B cell (primary cell): ENCODE data around the gene ERVFRD-1. TPM values are rescaled to one million over a fixed set of nuclear protein-coding genes. Genes with fewer than 3 reads are reported as not detected.

ENCODE experiments used
- ATAC-seq: fragments of 200-7000 bp; cut with Tn5 transposase; one replicate; pipeline ENCODE4 v1.10.0; 2021; ENCODE audit warnings: low read depth, mild to moderate bottlenecking, moderate number of reproducible peaks, moderate library complexity
- CTCF ChIA-PET: fragments of 350-600 bp; sonication (Branson Sonifier 250); formaldehyde crosslinking; loops from one replicate; lab custom pipeline; 2021; ENCODE audit warnings: antibody characterized with exemption, inconsistent platforms; lab: Charles Lee
- POLR2A ChIA-PET: fragments of 350-600 bp; sonication (Branson Sonifier 250); formaldehyde crosslinking; loops from one replicate; lab custom pipeline; 2021; ENCODE audit warnings: antibody characterized with exemption; lab: Charles Lee
- DNase-seq: peaks from one replicate; pipeline ENCODE4 v3.0.0; 2013
- H2AFZ ChIP-seq: 2 replicates; pipeline ENCODE4 v1.6.1; 2012; ENCODE audit warnings: mild to moderate bottlenecking, low read depth, low read length; ENCODE audit not compliant: insufficient read depth, poor library complexity, severe bottlenecking
- H3K27ac ChIP-seq, 2 donors: 1 replicate in 1 of 2; 2 replicates in 1 of 2; pipeline ENCODE4 v1.5.1; 2012 to 2013; ENCODE audit warnings: low read length in 2 of 2, mild to moderate bottlenecking in 2 of 2, moderate library complexity in 1 of 2
- H3K27me3 ChIP-seq, 4 experiments: fragments of 200-600 bp in 1 of 4; sonication (generic) in 1 of 4; replicated peaks in 1 of 4; 1 replicate in 2 of 4; 2 replicates in 2 of 4; pipeline versions ENCODE4 v1.6.1 to v1.7.0; 2013 to 2016; ENCODE audit warnings: low read length in 3 of 4, mild to moderate bottlenecking in 2 of 4, mixed read lengths in 1 of 4, moderate library complexity in 1 of 4; ENCODE audit not compliant: insufficient read depth in 4 of 4, control insufficient read depth in 3 of 4; ENCODE audit errors: control extremely low read depth in 1 of 4
- H3K36me3 ChIP-seq, 2 experiments: replicated peaks in 1 of 2; 1 replicate in 1 of 2; 2 replicates in 1 of 2; pipeline versions ENCODE4 v1.6.1 to v1.7.1; 2013; ENCODE audit warnings: low read length in 1 of 2; ENCODE audit not compliant: insufficient read depth in 2 of 2, control insufficient read depth in 1 of 2; ENCODE audit errors: control extremely low read depth in 1 of 2, extremely low read depth in 1 of 2
- H3K4me1 ChIP-seq, 2 donors: fragments of 200-600 bp in 1 of 2; sonication (generic) in 1 of 2; 1 replicate in 1 of 2; 2 replicates in 1 of 2; pipeline versions ENCODE4 v1.5.1 to v1.6.1; 2013 to 2017; ENCODE audit warnings: low read length in 2 of 2; ENCODE audit not compliant: control insufficient read depth in 2 of 2, insufficient read depth in 2 of 2
- H3K4me2 ChIP-seq: replicated peaks from 2 replicates; pipeline ENCODE3; 2012; ENCODE audit warnings: mild to moderate bottlenecking, low read depth, low read length; ENCODE audit not compliant: poor library complexity, severe bottlenecking
- H3K4me3 ChIP-seq, 5 experiments: fragments of 200-600 bp in 1 of 5; sonication (generic) in 1 of 5; 1 replicate in 3 of 5; 2 replicates in 2 of 5; pipeline versions ENCODE4 v1.5.1 to v1.7.0; 2011 to 2016; ENCODE audit warnings: low read length in 4 of 5, mild to moderate bottlenecking in 4 of 5, low read depth in 2 of 5, control low read depth in 1 of 5, moderate library complexity in 1 of 5; ENCODE audit not compliant: insufficient read depth in 1 of 5; ENCODE audit errors: control extremely low read depth in 1 of 5, extremely low read depth in 1 of 5
- H3K79me2 ChIP-seq: fragments of 200-600 bp; sonication (generic); one replicate; pipeline ENCODE4 v1.6.0; 2016; ENCODE audit warnings: low read length; ENCODE audit not compliant: control insufficient read depth, insufficient read depth
- H3K9ac ChIP-seq: fragments of 200-600 bp; sonication (generic); 2 replicates; pipeline ENCODE4 v1.6.1; 2017; ENCODE audit warnings: mild to moderate bottlenecking, low read length, moderate library complexity
- H3K9me3 ChIP-seq, 3 donors: one replicate each; pipeline versions ENCODE4 v1.6.1 to v1.7.1; 2013; ENCODE audit warnings: low read length in 2 of 3; ENCODE audit not compliant: control insufficient read depth in 2 of 3, insufficient read depth in 1 of 3; ENCODE audit errors: control extremely low read depth in 1 of 3
- H4K20me1 ChIP-seq: 2 replicates; pipeline ENCODE4 v1.6.0; 2012; ENCODE audit warnings: mild to moderate bottlenecking, low read length; ENCODE audit not compliant: insufficient read depth, control insufficient read depth, poor library complexity, severe bottlenecking
- H3K27ac Mint-ChIP-seq: one replicate; pipeline ENCODE4 v1.8.0; 2021; ENCODE audit warnings: mixed read lengths
- H3K27me3 Mint-ChIP-seq: one replicate; pipeline ENCODE4 v1.8.0; 2021; ENCODE audit warnings: mixed read lengths
- H3K4me1 Mint-ChIP-seq: one replicate; pipeline ENCODE4 v1.8.0; 2021; ENCODE audit warnings: mixed read lengths
- H3K4me3 Mint-ChIP-seq: one replicate; pipeline ENCODE4 v1.8.0; 2021; ENCODE audit warnings: mixed read lengths
- H3K9me3 Mint-ChIP-seq: one replicate; pipeline ENCODE4 v1.8.0; 2022; ENCODE audit warnings: mixed read lengths; ENCODE audit not compliant: insufficient read depth
- EZH2 ChIP-seq: IDR thresholded peaks from 2 replicates; pipeline ENCODE4 v1.6.1; 2012; ENCODE audit warnings: borderline replicate concordance, low read depth, mild to moderate bottlenecking, moderate library complexity, low read length; ENCODE audit not compliant: insufficient read depth, poor library complexity, severe bottlenecking
- WGBS: methylation state at CpG from one replicate; pipeline ENCODE4 v1.1.5; 2013; ENCODE audit warnings: missing lambda C conversion rate; ENCODE audit not compliant: insufficient coverage; 5-methylcytosine and 5-hydroxymethylcytosine counted together
- intact Hi-C: fragments of 100-400 bp; cut with micrococcal nuclease; formaldehyde crosslinking; loops from one replicate; pipeline ENCODE4 v1.10.0; 2022
- polyA plus RNA-seq: library from polyadenylated mRNA; depleted of rRNA; stranded (reverse); fragments of >200 nt; gene quantifications from 2 replicates; pipeline ENCODE4 v1.2.3, GENCODE V29; 2012
- total RNA-seq, 2 donors: library from RNA; stranded (reverse); fragments of 120-200 nt in 1 of 2; gene quantifications; 1 replicate in 1 of 2; 2 replicates in 1 of 2; pipeline versions ENCODE4 v1.2.3 to v1.2.4, GENCODE V29; 2013 to 2022
- TF ChIP-seq, protein P1 (sequence below): fragments of 200-600 bp; IDR thresholded peaks from one replicate; pipeline ENCODE4 v1.8.0; 2022; ENCODE audit warnings: antibody characterized with exemption, mild to moderate bottlenecking

ERVFRD-1 gene
- total and polyA plus RNA-seq, 2 donors (not counting 1 experiment from before 2014, with no cell fraction given) = not detected

DNA sequence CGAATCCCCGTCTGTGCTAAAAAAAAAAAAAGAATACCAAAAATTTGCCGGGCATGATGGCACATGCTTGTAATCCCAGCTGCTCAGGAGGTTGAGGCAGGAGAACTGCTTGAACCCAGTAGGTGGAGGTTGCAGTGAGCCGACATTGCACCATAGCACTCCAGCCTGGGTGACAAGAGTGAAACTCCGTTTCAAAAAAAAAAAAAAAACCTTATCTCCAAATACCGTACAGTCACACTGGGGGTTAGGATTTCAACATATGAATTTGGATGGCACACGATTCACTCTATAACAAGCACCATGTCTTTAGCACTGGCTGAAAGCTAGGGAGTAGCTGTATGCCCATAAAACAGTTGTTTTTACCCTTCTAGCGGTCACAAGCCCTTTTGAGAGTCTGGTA, 14.0 kb downstream of the ERVFRD-1 start:
- ATAC-seq (no peak), DNase-seq (no peak)
- H3K4me3 Mint-ChIP-seq = no peak overlapping the region
- Histone ChIP-seq H3K4me3 (no peak overlapping the region), H3K9me3 (no peaks in the 10 kb centered on the region), H3K36me3 (no peaks in the 10 kb centered on the region), H3K9ac (no peak overlapping the region), H4K20me1 (peaks cover 18% of the 10 kb centered on the region), H3K4me1 (peaks cover 12% of the 10 kb centered on the region in 2 donors), H3K79me2 (peaks cover 61% of the 10 kb centered on the region), H2AFZ (no peak overlapping the region), H3K27me3 (no peaks in the 10 kb centered on the region), H3K27ac (no peak overlapping the region), H3K4me2 (no peak overlapping the region)
- ChIA-PET CTCF (no interaction called here), POLR2A (interaction anchor here (0.7 kb wide), 1 partner anchor 313 kb away, joined by 5 read pairs; no protein-coding TSS in a partner anchor)
- H3K27me3 Mint-ChIP-seq = no peaks in the 10 kb centered on the region
- TF ChIP-seq, protein P1, sequence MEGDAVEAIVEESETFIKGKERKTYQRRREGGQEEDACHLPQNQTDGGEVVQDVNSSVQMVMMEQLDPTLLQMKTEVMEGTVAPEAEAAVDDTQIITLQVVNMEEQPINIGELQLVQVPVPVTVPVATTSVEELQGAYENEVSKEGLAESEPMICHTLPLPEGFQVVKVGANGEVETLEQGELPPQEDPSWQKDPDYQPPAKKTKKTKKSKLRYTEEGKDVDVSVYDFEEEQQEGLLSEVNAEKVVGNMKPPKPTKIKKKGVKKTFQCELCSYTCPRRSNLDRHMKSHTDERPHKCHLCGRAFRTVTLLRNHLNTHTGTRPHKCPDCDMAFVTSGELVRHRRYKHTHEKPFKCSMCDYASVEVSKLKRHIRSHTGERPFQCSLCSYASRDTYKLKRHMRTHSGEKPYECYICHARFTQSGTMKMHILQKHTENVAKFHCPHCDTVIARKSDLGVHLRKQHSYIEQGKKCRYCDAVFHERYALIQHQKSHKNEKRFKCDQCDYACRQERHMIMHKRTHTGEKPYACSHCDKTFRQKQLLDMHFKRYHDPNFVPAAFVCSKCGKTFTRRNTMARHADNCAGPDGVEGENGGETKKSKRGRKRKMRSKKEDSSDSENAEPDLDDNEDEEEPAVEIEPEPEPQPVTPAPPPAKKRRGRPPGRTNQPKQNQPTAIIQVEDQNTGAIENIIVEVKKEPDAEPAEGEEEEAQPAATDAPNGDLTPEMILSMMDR = no peak
- no peak for TF ChIP-seq EZH2
- intact Hi-C loops = no loop called here
- no peaks in the 10 kb centered on the region for H3K9me3 Mint-ChIP-seq
- no peak overlapping the region for H3K27ac Mint-ChIP-seq
- peaks cover 23% of the 10 kb centered on the region for H3K4me1 Mint-ChIP-seq
- WGBS = 95% methylated on average over 3 of the region's 8 CpGs

DNA sequence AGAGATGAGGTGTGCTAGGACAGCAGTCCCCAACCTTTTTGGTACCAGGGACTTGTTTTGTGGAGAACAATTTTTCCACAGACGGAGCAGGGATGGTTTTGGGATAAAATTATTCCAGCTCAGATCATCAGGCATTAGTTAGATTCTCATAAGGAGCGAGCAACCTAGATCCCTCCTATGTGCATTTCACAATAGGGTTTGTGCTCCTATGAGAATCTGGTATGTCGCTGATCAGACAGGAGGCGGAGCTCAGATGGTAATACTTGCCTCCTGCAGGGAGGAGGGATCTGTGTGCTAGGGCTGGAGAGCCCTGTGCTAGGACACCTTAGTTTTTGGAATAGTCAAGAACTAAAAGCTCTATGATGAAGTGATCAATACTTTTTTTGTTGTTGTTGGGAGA, 15.4 kb downstream of the ERVFRD-1 start:
- POLR2A ChIA-PET = no interaction called here
- Histone ChIP-seq H4K20me1 (peaks cover 7% of the 10 kb centered on the region), H3K4me3 (no peak overlapping the region), H3K9me3 (no peaks in the 10 kb centered on the region), H3K4me1 (peaks cover 12% of the 10 kb centered on the region in 2 donors), H3K36me3 (no peaks in the 10 kb centered on the region), H3K4me2 (no peak overlapping the region), H3K9ac (no peak overlapping the region), H2AFZ (no peak overlapping the region), H3K27ac (no peak overlapping the region), H3K27me3 (no peaks in the 10 kb centered on the region), H3K79me2 (peaks cover 48% of the 10 kb centered on the region)
- Mint-ChIP-seq H3K9me3 (no peaks in the 10 kb centered on the region), H3K27me3 (no peaks in the 10 kb centered on the region), H3K4me3 (no peak overlapping the region), H3K27ac (no peak overlapping the region), H3K4me1 (peaks cover 22% of the 10 kb centered on the region)
- no peak for DNase-seq
- CTCF ChIA-PET = interaction anchor here (1.4 kb wide), 1 partner anchor 400 kb away, joined by 5 read pairs; no protein-coding TSS in a partner anchor
- no peak for ATAC-seq
- 80% methylated on average over 3 of the region's 4 CpGs for WGBS
- TF ChIP-seq, protein P1 = no peak
- no peak for TF ChIP-seq EZH2
- intact Hi-C loops = no loop called here
